ENCODE measurements around the gene IFTAP. TPM values are rescaled to one million over a fixed set of nuclear protein-coding genes. Genes with fewer than 3 reads are reported as not detected.

The IFTAP gene
- total RNA-seq, 1 donor from 2014 or later = 57.5 TPM

Other genes with a start within 250 kb of the IFTAP start
- gene TRAF6, start 84.2 kb upstream of the IFTAP start, total RNA-seq = 10.2 and 15.6 TPM in 2 replicates
- 2.6 and 3.7 TPM in 2 replicates for gene RAG1, start 26.5 kb upstream of the IFTAP start, total RNA-seq
- gene RAG2, start 3.7 kb downstream of the IFTAP start, total RNA-seq = not detected in 2 replicates

All from renal cortical epithelial cell (primary cell).